SK-N-SH (cell line): ENCODE results near the gene PSMA3. TPM values are rescaled to one million over a fixed set of nuclear protein-coding genes. Genes with fewer than 3 reads are reported as not detected.

Experiments
- CTCF ChIA-PET: fragments of 300-600, 350-600 bp; formaldehyde crosslinking; extraction: SDS; loops from one replicate; lab custom pipeline; 2021; lab: Yijun Ruan, JAX
- POLR2A ChIA-PET: fragments of 350-600 bp; sonication (Branson Sonifier 250); formaldehyde crosslinking; extraction: SDS; loops from one replicate; lab custom pipeline; 2020; ENCODE audit warnings: antibody characterized with exemption, inconsistent platforms; lab: Yijun Ruan, JAX
- DNase-seq: peaks from one replicate; pipeline ENCODE4 v3.0.0; 2012
- H2AFZ ChIP-seq: fragments of 200-600 bp; sonication (generic); 2 replicates; pipeline ENCODE4 v1.8.1; 2016; ENCODE audit warnings: antibody characterized with exemption, mild to moderate bottlenecking, low read depth
- H3F3A ChIP-seq: fragments of 200-600 bp; sonication (generic); replicated peaks from 2 replicates; pipeline ENCODE3; 2016; ENCODE audit warnings: antibody characterized with exemption, mild to moderate bottlenecking; ENCODE audit not compliant: insufficient read depth
- H3K27ac ChIP-seq, 2 experiments: fragments of 200-500 bp in 1 of 2; fragments of 200-600 bp in 1 of 2; sonication (Bioruptor generic) in 1 of 2; sonication (generic), shearing (Covaris generic) in 1 of 2; 2 replicates each; pipeline versions ENCODE4 v1.5.1 to v1.6.1; 2014 to 2016; ENCODE audit warnings: low read depth in 2 of 2, inconsistent platforms in 1 of 2, low read length in 1 of 2, mild to moderate bottlenecking in 1 of 2, mixed read lengths in 1 of 2
- H3K27me3 ChIP-seq: fragments of 200-600 bp; sonication (generic), shearing (Covaris generic); 2 replicates; pipeline ENCODE4 v1.6.1; 2016; ENCODE audit warnings: mixed run types; ENCODE audit not compliant: insufficient read depth
- H3K36me3 ChIP-seq, 2 experiments: fragments of 200-500 bp in 1 of 2; fragments of 200-600 bp in 1 of 2; sonication (Bioruptor generic) in 1 of 2; sonication (generic) in 1 of 2; replicated peaks in 1 of 2; 2 replicates each; pipeline versions ENCODE3 to v1.5.1; 2014 to 2016; ENCODE audit warnings: low read length in 1 of 2, mild to moderate bottlenecking in 1 of 2; ENCODE audit not compliant: insufficient read depth in 2 of 2, control insufficient read depth in 1 of 2
- H3K4me1 ChIP-seq, 2 experiments: fragments of 200-500 bp in 1 of 2; fragments of 200-600 bp in 1 of 2; sonication (Bioruptor generic) in 1 of 2; sonication (generic), shearing (Covaris generic) in 1 of 2; 2 replicates each; pipeline versions ENCODE4 v1.5.1 to v1.6.1; 2014 to 2016; ENCODE audit warnings: low read depth in 1 of 2, low read length in 1 of 2, mixed run types in 1 of 2; ENCODE audit not compliant: insufficient read depth in 2 of 2, control insufficient read depth in 1 of 2
- H3K4me2 ChIP-seq: fragments of 200-600 bp; sonication (generic), shearing (Covaris generic); 2 replicates; pipeline ENCODE4 v1.6.1; 2017; ENCODE audit warnings: mixed run types
- H3K4me3 ChIP-seq, 2 experiments: fragments of 200-500 bp in 1 of 2; fragments of 200-600 bp in 1 of 2; sonication (Bioruptor generic) in 1 of 2; sonication (generic), shearing (Covaris generic) in 1 of 2; 2 replicates each; pipeline versions ENCODE4 v1.5.1 to v1.8.1; 2014 to 2016; ENCODE audit warnings: low read depth in 2 of 2, inconsistent platforms in 1 of 2, low read length in 1 of 2, mild to moderate bottlenecking in 1 of 2, mixed read lengths in 1 of 2, moderate library complexity in 1 of 2
- H3K79me2 ChIP-seq: fragments of 200-600 bp; sonication (generic); 2 replicates; pipeline ENCODE4 v1.8.1; 2017; ENCODE audit warnings: mild to moderate bottlenecking; ENCODE audit not compliant: insufficient read depth
- H3K9ac ChIP-seq: fragments of 200-600 bp; sonication (generic); 2 replicates; pipeline ENCODE4 v1.6.1; 2017; ENCODE audit warnings: mixed run types
- H3K9me2 ChIP-seq: fragments of 200-600 bp; sonication (generic); 2 replicates; pipeline ENCODE4 v1.6.1; 2017; ENCODE audit warnings: mixed run types
- H3K9me3 ChIP-seq: fragments of 200-600 bp; sonication (generic); 2 replicates; pipeline ENCODE4 v1.6.1; 2017; ENCODE audit warnings: mixed run types, mild to moderate bottlenecking, moderate library complexity
- H4K20me1 ChIP-seq: fragments of 200-600 bp; sonication (generic); 2 replicates; pipeline ENCODE4 v1.6.1; 2017; ENCODE audit warnings: mild to moderate bottlenecking, mixed run types; ENCODE audit not compliant: insufficient read depth
- ELF1 ChIP-seq: IDR thresholded peaks from 2 replicates; pipeline ENCODE4 v1.4.0; 2012
- EP300 ChIP-seq, 2 experiments: IDR thresholded peaks; 2 replicates each; pipeline versions ENCODE4 v1.4.0 to v1.6.1; 2012; ENCODE audit warnings: borderline replicate concordance in 1 of 2, low read depth in 1 of 2, low read length in 1 of 2
- EZH2phosphoT487 ChIP-seq: fragments of 200-600 bp; sonication (generic); IDR thresholded peaks from 2 replicates; pipeline ENCODE4 v1.6.1; 2017; ENCODE audit warnings: low read depth, mixed run types, mild to moderate bottlenecking, antibody characterized with exemption, moderate library complexity, borderline replicate concordance
- FOSL2 ChIP-seq: IDR thresholded peaks from 2 replicates; pipeline ENCODE4 v1.4.0; 2012; ENCODE audit warnings: low read depth, mild to moderate bottlenecking, moderate library complexity, borderline replicate concordance
- FOXJ3 ChIP-seq: sonication (generic); formaldehyde crosslinking; IDR thresholded peaks from 2 replicates; pipeline ENCODE4 v1.5.1; 2020; ENCODE audit warnings: mild to moderate bottlenecking, missing genetic modification reagents
- FOXM1 ChIP-seq: IDR thresholded peaks from 2 replicates; pipeline ENCODE4 v1.4.0; 2012; ENCODE audit warnings: low read depth, mild to moderate bottlenecking
- GATA2 ChIP-seq: sonication (generic); formaldehyde crosslinking; IDR thresholded peaks from 2 replicates; pipeline ENCODE4 v1.5.0; 2020; ENCODE audit warnings: mild to moderate bottlenecking, missing genetic modification reagents
- JUND ChIP-seq: IDR thresholded peaks from 2 replicates; pipeline ENCODE4 v1.4.0; 2012
- MAX ChIP-seq: IDR thresholded peaks from 2 replicates; pipeline ENCODE4 v1.4.0; 2012; ENCODE audit warnings: low read depth
- MEF2A ChIP-seq: IDR thresholded peaks from 2 replicates; pipeline ENCODE4 v1.4.0; 2012; ENCODE audit warnings: low read depth, borderline replicate concordance
- MXI1 ChIP-seq: IDR thresholded peaks from 2 replicates; pipeline ENCODE4 v1.6.1; 2012; ENCODE audit warnings: mild to moderate bottlenecking, low read depth, low read length, improper control_type of control experiment
- NFIC ChIP-seq: IDR thresholded peaks from 2 replicates; pipeline ENCODE4 v1.4.0; 2012; ENCODE audit warnings: borderline replicate concordance
- RAD21 ChIP-seq: IDR thresholded peaks from 2 replicates; pipeline ENCODE4 v1.6.1; 2012; ENCODE audit warnings: mild to moderate bottlenecking, low read length
- RCOR1 ChIP-seq: fragments of 150-350 bp; IDR thresholded peaks from 2 replicates; pipeline ENCODE4 v1.6.1; 2017; ENCODE audit warnings: antibody characterized with exemption, low read length
- SIN3A ChIP-seq: IDR thresholded peaks from 2 replicates; pipeline ENCODE4 v1.6.1; 2012; ENCODE audit warnings: low read depth, mild to moderate bottlenecking, low read length, moderate library complexity, borderline replicate concordance
- TCF12 ChIP-seq: IDR thresholded peaks from 2 replicates; pipeline ENCODE4 v1.4.0; 2012
- TEAD4 ChIP-seq: IDR thresholded peaks from 2 replicates; pipeline ENCODE4 v1.4.0; 2012; ENCODE audit warnings: mild to moderate bottlenecking, borderline replicate concordance; ENCODE audit not compliant: insufficient read depth
- USF1 ChIP-seq: IDR thresholded peaks from 2 replicates; pipeline ENCODE4 v1.4.0; 2012; ENCODE audit warnings: low read depth, borderline replicate concordance
- WGBS: methylation state at CpG from one replicate; pipeline ENCODE4 v1.1.6; 2017; ENCODE audit warnings: low lambda C conversion rate; 5-methylcytosine and 5-hydroxymethylcytosine counted together
- polyA plus RNA-seq, 3 experiments: library from polyadenylated mRNA; depleted of rRNA; stranded (reverse); fragments of >200 nt; gene quantifications; 2 replicates each; pipeline ENCODE4 v1.2.3, GENCODE V29; 2012
- TF ChIP-seq, protein P1 (sequence below): fragments of 200-600 bp; sonication (generic); IDR thresholded peaks from 2 replicates; pipeline ENCODE4 v1.6.1; 2017; ENCODE audit warnings: antibody characterized with exemption, mild to moderate bottlenecking, moderate library complexity
- TF ChIP-seq, protein P2 (sequence below): IDR thresholded peaks from 2 replicates; pipeline ENCODE4 v1.6.1; 2012; ENCODE audit warnings: mild to moderate bottlenecking, low read depth, low read length, moderate library complexity

Gene PSMA3
- polyA plus RNA-seq, 1 of the 3 experiments (the other 2 are of a cell fraction) = 203 TPM

GRCh38 chr14:58292187-58292586, 47.5 kb downstream of the PSMA3 start:
- no peak overlapping the region for H3K4me3 ChIP-seq
- ChIA-PET POLR2A (no interaction called here), CTCF (interaction anchor here (1.6 kb wide), 1 partner anchor 103 kb away, joined by 3 read pairs; the partner anchor contains the start of gene TOMM20L)
- H2AFZ ChIP-seq = no peak overlapping the region
- no peaks in the 10 kb centered on the region for H3F3A ChIP-seq
- TF ChIP-seq EZH2phosphoT487 (no peak), JUND (0 out of 2 replicates have a peak, but pooled peaks have one; percentile 14), SIN3A (no peak), USF1 (no peak), RAD21 (no peak), GATA2 (CRISPR knock-in tag) (no peak), FOXM1 (no peak), TCF12 (peak; percentile 74), MAX (no peak), ELF1 (no peak), RCOR1 (no peak), MXI1 (no peak), TEAD4 (no peak), NFIC (no peak), FOXJ3 (CRISPR knock-in tag) (no peak), EP300 (IDR thresholded peaks at IDR 0.05; ENCODE audit: borderline replicate concordance in 1 of 2, low read depth in 1 of 2, low read length in 1 of 2) (0 out of 4 replicates have a peak, but pooled peaks of 1 of the 2 experiments have one; percentile 23), FOSL2 (no peak), MEF2A (no peak)
- TF ChIP-seq, protein P1, sequence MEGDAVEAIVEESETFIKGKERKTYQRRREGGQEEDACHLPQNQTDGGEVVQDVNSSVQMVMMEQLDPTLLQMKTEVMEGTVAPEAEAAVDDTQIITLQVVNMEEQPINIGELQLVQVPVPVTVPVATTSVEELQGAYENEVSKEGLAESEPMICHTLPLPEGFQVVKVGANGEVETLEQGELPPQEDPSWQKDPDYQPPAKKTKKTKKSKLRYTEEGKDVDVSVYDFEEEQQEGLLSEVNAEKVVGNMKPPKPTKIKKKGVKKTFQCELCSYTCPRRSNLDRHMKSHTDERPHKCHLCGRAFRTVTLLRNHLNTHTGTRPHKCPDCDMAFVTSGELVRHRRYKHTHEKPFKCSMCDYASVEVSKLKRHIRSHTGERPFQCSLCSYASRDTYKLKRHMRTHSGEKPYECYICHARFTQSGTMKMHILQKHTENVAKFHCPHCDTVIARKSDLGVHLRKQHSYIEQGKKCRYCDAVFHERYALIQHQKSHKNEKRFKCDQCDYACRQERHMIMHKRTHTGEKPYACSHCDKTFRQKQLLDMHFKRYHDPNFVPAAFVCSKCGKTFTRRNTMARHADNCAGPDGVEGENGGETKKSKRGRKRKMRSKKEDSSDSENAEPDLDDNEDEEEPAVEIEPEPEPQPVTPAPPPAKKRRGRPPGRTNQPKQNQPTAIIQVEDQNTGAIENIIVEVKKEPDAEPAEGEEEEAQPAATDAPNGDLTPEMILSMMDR = no peak
- TF ChIP-seq, protein P2, sequence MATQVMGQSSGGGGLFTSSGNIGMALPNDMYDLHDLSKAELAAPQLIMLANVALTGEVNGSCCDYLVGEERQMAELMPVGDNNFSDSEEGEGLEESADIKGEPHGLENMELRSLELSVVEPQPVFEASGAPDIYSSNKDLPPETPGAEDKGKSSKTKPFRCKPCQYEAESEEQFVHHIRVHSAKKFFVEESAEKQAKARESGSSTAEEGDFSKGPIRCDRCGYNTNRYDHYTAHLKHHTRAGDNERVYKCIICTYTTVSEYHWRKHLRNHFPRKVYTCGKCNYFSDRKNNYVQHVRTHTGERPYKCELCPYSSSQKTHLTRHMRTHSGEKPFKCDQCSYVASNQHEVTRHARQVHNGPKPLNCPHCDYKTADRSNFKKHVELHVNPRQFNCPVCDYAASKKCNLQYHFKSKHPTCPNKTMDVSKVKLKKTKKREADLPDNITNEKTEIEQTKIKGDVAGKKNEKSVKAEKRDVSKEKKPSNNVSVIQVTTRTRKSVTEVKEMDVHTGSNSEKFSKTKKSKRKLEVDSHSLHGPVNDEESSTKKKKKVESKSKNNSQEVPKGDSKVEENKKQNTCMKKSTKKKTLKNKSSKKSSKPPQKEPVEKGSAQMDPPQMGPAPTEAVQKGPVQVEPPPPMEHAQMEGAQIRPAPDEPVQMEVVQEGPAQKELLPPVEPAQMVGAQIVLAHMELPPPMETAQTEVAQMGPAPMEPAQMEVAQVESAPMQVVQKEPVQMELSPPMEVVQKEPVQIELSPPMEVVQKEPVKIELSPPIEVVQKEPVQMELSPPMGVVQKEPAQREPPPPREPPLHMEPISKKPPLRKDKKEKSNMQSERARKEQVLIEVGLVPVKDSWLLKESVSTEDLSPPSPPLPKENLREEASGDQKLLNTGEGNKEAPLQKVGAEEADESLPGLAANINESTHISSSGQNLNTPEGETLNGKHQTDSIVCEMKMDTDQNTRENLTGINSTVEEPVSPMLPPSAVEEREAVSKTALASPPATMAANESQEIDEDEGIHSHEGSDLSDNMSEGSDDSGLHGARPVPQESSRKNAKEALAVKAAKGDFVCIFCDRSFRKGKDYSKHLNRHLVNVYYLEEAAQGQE = no peak
- H3K9me3 ChIP-seq = no peaks in the 10 kb centered on the region
- WGBS = 63% methylated on average over 3 of the region's 3 CpGs
- H3K4me2 ChIP-seq = no peak overlapping the region
- peaks cover 3 to 11% of the 10 kb centered on the region in 2 experiments; a peak in 3 of 4 replicates for H3K4me1 ChIP-seq
- DNase-seq = no peak
- peaks cover 100% of the 10 kb centered on the region for H3K79me2 ChIP-seq
- H3K27me3 ChIP-seq = no peaks in the 10 kb centered on the region
- peaks cover 51 to 84% of the 10 kb centered on the region in 2 experiments for H3K36me3 ChIP-seq
- H3K27ac ChIP-seq = peak overlapping the region in 1 of 2 experiments; percentile 11; a peak in 1 of 4 replicates
- H4K20me1 ChIP-seq = peaks cover 66% of the 10 kb centered on the region
- no peaks in the 10 kb centered on the region for H3K9me2 ChIP-seq
- no peak overlapping the region for H3K9ac ChIP-seq
